GM12874 (cell line): ENCODE measurements around the gene ZBTB14.

Source experiments
- CTCF ChIP-seq: IDR thresholded peaks from 2 replicates; pipeline ENCODE4 v1.5.1; 2011; ENCODE audit warnings: low read depth, mild to moderate bottlenecking, control low read depth, low read length, moderate library complexity; ENCODE audit not compliant: insufficient read depth

ZBTB14 gene

GRCh38 chr18:5266721-5267120 is 28.8 kb downstream of the ZBTB14 start:
- no peak for TF ChIP-seq CTCF

- no peak for TF ChIP-seq CTCF
Measured at GRCh38 chr18:5253910-5254309, 41.6 kb downstream of the ZBTB14 start.

- TF ChIP-seq CTCF = no peak
Measured at GRCh38 chr18:5251117-5251516, 44.4 kb downstream of the ZBTB14 start.

GRCh38 chr18:5250603-5251002 is 44.9 kb downstream of the ZBTB14 start:
- no peak for TF ChIP-seq CTCF

GRCh38 chr18:5244941-5245340 is 50.6 kb downstream of the ZBTB14 start:
- no peak for TF ChIP-seq CTCF

- TF ChIP-seq CTCF = no peak
Measured at GRCh38 chr18:5239447-5239846, 56.1 kb downstream of the ZBTB14 start.
